AG04449 (cell line): ENCODE data around the gene BMP6.
"Not testable (repeated sequence)": the region's sequence is repeated elsewhere in the genome, so short reads cannot be mapped to it uniquely, and the experiment has no call there.

Source experiments
- CTCF ChIA-PET: fragments of 350-600 bp; formaldehyde crosslinking; extraction: SDS; loops from one replicate; lab custom pipeline; 2021; ENCODE audit warnings: antibody characterized with exemption; lab: Yijun Ruan, JAX
- POLR2A ChIA-PET: fragments of 400-600, 350-600 bp; formaldehyde crosslinking; extraction: SDS; loops from one replicate; lab custom pipeline; 2020; ENCODE audit warnings: antibody characterized with exemption, inconsistent platforms; lab: Yijun Ruan, JAX
- DNase-seq: peaks from one replicate; pipeline ENCODE4 v3.0.0-alpha.2; 2010; ENCODE audit warnings: low read depth, low spot score
- H3K4me3 ChIP-seq: 2 replicates; pipeline ENCODE4 v1.5.1; 2011; ENCODE audit warnings: low read depth, mild to moderate bottlenecking, control low read depth, low read length
- TF ChIP-seq, protein P1 (sequence below): IDR thresholded peaks from one replicate; pipeline ENCODE4 v1.5.1; 2011; ENCODE audit warnings: mild to moderate bottlenecking, moderate library complexity, low read length, control low read depth, inconsistent platforms; ENCODE audit not compliant: insufficient read depth; ENCODE audit errors: missing control alignments

Gene BMP6

DNA sequence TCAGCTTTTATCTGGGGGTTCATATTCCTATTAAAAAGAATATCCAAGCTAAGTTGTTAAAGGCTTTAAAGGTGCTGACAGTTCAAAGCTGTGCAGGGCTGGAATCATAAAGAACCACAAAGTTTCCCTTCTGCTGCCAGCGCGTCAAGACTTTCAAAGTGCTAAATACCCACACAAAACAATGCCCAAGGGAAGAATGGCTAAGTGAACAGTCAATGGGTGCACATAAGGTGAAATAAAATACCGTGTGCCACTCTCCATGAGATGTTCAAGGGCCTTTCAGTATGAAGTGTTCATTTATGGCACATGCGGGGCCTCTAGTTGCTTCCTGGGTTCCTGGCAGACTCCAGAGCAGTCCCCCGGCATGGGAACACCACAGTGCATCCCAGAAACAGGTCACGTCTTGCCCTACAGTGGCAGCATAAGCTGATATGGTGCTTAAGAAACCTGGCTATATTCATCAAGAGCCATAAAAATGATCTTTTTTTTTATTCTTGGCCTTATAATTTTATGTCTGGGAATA lies 170.6 kb downstream of the BMP6 start:
- no peak overlapping the region for H3K4me3 ChIP-seq
- TF ChIP-seq, protein P1, sequence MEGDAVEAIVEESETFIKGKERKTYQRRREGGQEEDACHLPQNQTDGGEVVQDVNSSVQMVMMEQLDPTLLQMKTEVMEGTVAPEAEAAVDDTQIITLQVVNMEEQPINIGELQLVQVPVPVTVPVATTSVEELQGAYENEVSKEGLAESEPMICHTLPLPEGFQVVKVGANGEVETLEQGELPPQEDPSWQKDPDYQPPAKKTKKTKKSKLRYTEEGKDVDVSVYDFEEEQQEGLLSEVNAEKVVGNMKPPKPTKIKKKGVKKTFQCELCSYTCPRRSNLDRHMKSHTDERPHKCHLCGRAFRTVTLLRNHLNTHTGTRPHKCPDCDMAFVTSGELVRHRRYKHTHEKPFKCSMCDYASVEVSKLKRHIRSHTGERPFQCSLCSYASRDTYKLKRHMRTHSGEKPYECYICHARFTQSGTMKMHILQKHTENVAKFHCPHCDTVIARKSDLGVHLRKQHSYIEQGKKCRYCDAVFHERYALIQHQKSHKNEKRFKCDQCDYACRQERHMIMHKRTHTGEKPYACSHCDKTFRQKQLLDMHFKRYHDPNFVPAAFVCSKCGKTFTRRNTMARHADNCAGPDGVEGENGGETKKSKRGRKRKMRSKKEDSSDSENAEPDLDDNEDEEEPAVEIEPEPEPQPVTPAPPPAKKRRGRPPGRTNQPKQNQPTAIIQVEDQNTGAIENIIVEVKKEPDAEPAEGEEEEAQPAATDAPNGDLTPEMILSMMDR, result no peak
- ChIA-PET POLR2A (no interaction called here), CTCF (interaction anchor here (1.1 to 2.7 kb wide), 2 partner anchors 8 to 173 kb away, joined by 3 to 7 read pairs; no protein-coding TSS in a partner anchor)
- DNase-seq, result no peak

DNA sequence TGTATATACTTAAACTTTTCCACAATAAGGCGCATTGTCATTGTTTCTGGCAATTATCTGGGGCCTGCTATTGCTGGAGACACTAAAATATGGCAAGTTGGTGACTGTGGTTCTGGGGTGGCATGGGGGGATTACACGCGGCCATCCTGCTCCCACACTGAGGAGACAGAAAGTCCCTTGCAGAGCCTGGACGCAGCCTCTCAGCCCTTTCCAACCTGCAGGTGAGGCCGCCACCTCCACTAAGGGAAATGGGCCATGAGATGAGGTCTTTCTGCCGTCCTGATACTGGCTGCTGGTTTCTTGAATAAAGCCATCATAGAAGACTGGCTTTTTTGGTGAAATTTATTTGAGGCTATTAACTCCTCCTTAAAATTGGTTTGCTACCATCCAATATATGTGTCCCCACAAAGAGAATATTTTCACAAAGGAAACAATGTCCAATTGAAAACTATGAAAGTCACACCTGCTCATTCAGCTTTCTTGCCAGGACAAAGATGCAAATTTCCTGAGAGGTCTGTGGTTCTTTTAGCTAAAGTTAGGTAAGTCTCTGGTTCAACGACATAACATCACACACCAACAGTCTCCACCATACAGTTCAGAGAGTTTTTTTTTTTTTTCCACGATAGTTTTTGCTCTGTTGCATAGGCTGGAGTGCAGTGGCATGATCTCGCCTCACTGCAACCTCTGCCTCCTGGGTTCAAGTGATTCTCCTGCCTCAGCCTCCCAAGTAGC lies 171.7 kb downstream of the BMP6 start:
- ChIA-PET POLR2A (no interaction called here), CTCF (no interaction called here)
- H3K4me3 ChIP-seq, result no peak overlapping the region
- TF ChIP-seq, protein P1, result no peak
- no peak for DNase-seq

DNA sequence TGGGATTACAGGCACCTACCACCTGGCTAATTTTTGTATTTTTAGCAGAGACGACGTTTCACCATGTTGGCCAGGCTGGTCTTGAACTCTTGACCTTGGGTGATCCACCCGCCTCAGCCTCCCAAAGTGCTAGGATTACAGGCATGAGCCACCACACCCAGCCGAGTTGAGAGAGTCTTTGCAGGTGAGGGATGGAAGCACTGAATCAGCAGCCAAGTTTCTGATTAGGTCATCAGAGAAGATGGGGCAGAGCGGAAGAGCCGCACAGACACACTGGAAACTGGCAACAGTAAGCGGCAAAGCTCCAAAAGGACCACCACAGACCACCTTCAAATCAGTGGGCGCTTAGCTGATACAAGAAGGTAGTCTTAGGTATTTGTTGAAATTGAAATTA lies 172.3 kb downstream of the BMP6 start:
- POLR2A ChIA-PET, DNase-seq, H3K4me3 ChIP-seq, CTCF ChIA-PET: not testable (repeated sequence)

DNA sequence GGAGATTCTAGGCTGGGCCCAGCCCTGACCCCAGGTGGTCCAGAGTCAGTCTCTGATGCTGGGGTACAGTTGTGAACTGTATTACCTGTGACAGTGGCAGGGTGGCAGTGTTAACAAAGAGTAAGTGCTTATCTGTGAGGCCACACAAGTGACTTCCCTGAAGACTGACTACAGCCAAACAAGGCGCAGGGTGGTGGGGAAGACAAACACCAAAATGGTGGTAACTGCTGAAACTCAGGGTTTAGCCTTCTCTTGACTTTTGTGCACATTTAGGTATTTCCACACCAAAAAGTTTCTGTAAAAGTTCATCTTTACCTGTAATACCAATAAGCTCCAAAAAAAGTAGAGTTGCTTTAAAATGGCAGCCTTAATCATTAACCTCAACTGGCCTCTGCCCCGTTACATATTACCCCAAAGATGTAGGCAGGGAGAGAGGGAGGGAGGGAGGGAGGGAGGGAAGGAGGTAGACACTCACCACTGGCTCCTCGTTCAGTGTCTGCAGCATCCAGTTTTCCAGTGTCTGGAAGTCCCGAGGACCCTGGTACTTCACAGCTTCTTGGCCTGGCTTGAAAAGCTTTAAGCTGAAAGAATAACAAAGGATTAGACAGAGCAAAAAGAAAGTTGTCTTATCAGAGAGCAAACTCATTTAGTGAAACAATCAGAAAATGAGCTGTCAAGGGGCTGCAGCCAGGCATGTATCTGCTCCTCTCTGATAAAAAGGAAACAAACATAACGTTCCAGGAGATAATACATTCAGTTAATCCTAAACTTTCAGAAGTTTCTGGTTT lies 173.4 kb downstream of the BMP6 start:
- ChIA-PET POLR2A (no interaction called here), CTCF (interaction anchor here (1.3 kb wide), 1 partner anchor 160 kb away, joined by 6 read pairs; no protein-coding TSS in a partner anchor)
- DNase-seq, result no peak
- no peak overlapping the region for H3K4me3 ChIP-seq
- TF ChIP-seq, protein P1, result no peak

DNA sequence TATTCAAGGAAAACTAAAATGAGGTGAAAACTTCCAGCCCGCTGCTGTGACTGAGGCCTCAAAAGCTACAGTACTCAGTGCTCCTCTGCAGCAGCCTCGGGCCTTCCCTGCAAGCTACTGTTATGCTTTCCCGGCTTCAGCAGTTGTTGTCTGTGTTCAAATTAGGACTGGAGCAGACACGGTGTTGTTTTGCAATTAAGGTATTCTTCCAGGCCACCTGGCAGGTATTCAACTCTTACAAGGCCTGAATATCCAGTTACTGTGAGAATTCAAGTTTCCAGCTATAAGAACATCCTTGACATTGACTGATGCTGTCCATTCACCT lies 174.0 kb downstream of the BMP6 start:
- TF ChIP-seq, protein P1, result no peak
- H3K4me3 ChIP-seq, result no peak overlapping the region
- no peak for DNase-seq
- ChIA-PET POLR2A (no interaction called here), CTCF (interaction anchor here (1.3 kb wide), 1 partner anchor 159 kb away, joined by 6 read pairs; no protein-coding TSS in a partner anchor)

DNA sequence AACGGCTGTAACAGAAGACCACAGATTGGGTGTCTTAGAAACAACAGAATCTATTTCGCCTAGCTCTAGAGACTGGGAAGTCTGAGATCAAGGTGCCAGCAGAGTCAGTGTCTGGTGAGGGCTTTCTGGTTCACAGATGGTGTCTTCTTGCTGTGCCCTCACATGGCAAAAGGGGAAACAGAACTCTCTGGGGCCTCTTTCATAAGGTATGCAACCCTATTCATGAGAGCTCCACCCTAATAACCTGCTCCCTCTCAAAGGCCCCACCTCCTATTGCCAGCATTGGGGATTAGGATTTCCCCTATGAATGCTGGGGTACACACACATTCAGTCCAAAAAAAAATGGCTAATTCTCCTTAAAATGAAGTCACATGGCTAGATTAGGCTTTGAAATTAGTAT lies 174.7 kb downstream of the BMP6 start:
- DNase-seq, result no peak
- CTCF ChIA-PET, result no interaction called here
- no peak overlapping the region for H3K4me3 ChIP-seq
- POLR2A ChIA-PET, result no interaction called here
- TF ChIP-seq, protein P1, result no peak
